Esophagus muscularis mucosa (tissue), 4 donors: Measurements from ENCODE around the gene PLEKHD1.

Experiments
- EP300 ChIP-seq: sonication (generic); formaldehyde crosslinking; IDR thresholded peaks from one replicate; pipeline ENCODE4 v1.6.1; 2017; ENCODE audit warnings: antibody characterized with exemption
- POLR2A ChIP-seq: fragments of 450-650 bp; IDR thresholded peaks from one replicate; pipeline ENCODE4 v1.6.1; 2017; ENCODE audit warnings: antibody characterized with exemption, moderate library complexity, mild to moderate bottlenecking, low read depth
- POLR2AphosphoS5 ChIP-seq, 2 donors: sonication (generic); formaldehyde crosslinking; IDR thresholded peaks; one replicate each; pipeline ENCODE4 v1.6.1; 2017; ENCODE audit warnings: antibody characterized with exemption in 2 of 2
- TF ChIP-seq, protein P1 (sequence below), 3 experiments: fragments of 200-600 bp in 2 of 3; fragments of 450-650 bp in 1 of 3; sonication (generic) in 2 of 3; IDR thresholded peaks; one replicate each; pipeline ENCODE4 v1.5.1; 2017 to 2019; ENCODE audit warnings: antibody characterized with exemption in 3 of 3, mild to moderate bottlenecking in 2 of 3, moderate library complexity in 1 of 3

DNA sequence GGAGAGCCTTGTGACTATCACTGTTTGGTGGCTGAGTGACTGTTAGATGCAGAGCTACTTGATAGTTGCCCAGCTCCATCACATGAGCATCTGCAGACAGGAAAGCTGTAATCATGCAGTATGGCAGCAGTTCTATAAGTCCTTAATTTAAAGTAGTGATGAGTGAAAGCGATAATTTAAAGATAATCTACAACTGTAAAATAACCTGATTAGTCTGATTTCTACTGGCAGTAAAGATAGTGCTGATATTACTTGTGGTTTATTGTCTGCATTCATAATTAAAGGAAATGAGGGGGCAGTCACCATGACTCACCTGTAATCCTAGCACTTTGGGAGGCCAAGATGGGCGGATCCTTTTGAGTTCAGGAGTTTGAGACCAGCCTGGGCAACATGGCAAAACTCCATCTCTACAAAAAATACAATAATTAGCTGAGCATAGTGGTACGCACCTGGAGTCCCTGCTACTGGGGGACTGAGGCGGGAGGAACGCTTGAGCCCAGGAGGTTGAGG is 41.2 kb upstream of the PLEKHD1 start:
- TF ChIP-seq EP300 (no peak), POLR2A (no peak), POLR2AphosphoS5 (IDR thresholded peaks at IDR 0.05) (no peak)
- TF ChIP-seq, protein P1, sequence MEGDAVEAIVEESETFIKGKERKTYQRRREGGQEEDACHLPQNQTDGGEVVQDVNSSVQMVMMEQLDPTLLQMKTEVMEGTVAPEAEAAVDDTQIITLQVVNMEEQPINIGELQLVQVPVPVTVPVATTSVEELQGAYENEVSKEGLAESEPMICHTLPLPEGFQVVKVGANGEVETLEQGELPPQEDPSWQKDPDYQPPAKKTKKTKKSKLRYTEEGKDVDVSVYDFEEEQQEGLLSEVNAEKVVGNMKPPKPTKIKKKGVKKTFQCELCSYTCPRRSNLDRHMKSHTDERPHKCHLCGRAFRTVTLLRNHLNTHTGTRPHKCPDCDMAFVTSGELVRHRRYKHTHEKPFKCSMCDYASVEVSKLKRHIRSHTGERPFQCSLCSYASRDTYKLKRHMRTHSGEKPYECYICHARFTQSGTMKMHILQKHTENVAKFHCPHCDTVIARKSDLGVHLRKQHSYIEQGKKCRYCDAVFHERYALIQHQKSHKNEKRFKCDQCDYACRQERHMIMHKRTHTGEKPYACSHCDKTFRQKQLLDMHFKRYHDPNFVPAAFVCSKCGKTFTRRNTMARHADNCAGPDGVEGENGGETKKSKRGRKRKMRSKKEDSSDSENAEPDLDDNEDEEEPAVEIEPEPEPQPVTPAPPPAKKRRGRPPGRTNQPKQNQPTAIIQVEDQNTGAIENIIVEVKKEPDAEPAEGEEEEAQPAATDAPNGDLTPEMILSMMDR (IDR thresholded peaks at IDR 0.05): no peak
